Fibroblast of gingiva (primary cell): ENCODE results near the gene PRAMEF1.
"Not testable (repeated sequence)": the region's sequence is repeated elsewhere in the genome, so short reads cannot be mapped to it uniquely, and the experiment has no call there.

ENCODE experiments used
- DNase-seq: peaks from one replicate; pipeline ENCODE4 v3.0.0-alpha.2; 2011; ENCODE audit warnings: low read depth

Gene PRAMEF1

GRCh38 chr1:12791097-12791496, at the start of gene PRAMEF1:
TSS of gene PRAMEF1 (plus strand) at chr1:12791397. CDS start at chr1:12793228, 1,831 bp downstream.
- not testable (repeated sequence) for DNase-seq

- no peak for DNase-seq
These were observed 49.3 kb upstream of the PRAMEF1 start for GRCh38 chr1:12741946-12742345.

- DNase-seq: no peak
These were observed 45.8 kb upstream of the PRAMEF1 start for GRCh38 chr1:12745126-12745991.

GRCh38 chr1:12745992-12746323, 45.2 kb upstream of the PRAMEF1 start, which contains the start of gene CFAP107:
TSS of gene CFAP107 (plus strand) at chr1:12746200. CDS start at chr1:12746431, 231 bp downstream.
- no peak for DNase-seq

GRCh38 chr1:12748778-12749355, 42.3 kb upstream of the PRAMEF1 start:
- no peak for DNase-seq

- DNase-seq: no peak
These were observed 36.5 kb upstream of the PRAMEF1 start for GRCh38 chr1:12754738-12755137.

- DNase-seq: no peak
These were observed 34.9 kb upstream of the PRAMEF1 start for GRCh38 chr1:12756273-12756672.

GRCh38 chr1:12756768-12757413, 34.3 kb upstream of the PRAMEF1 start:
- no peak for DNase-seq

GRCh38 chr1:12757836-12758235, 33.4 kb upstream of the PRAMEF1 start:
- no peak for DNase-seq

GRCh38 chr1:12760256-12760795, 30.9 kb upstream of the PRAMEF1 start:
- DNase-seq: no peak

- DNase-seq: no peak
These were observed 29.4 kb upstream of the PRAMEF1 start for GRCh38 chr1:12761781-12762180.

GRCh38 chr1:12762766-12763165, 28.4 kb upstream of the PRAMEF1 start:
- no peak for DNase-seq

GRCh38 chr1:12763479-12763878, 27.7 kb upstream of the PRAMEF1 start:
- no peak for DNase-seq

GRCh38 chr1:12764016-12764415, 27.2 kb upstream of the PRAMEF1 start:
- no peak for DNase-seq

GRCh38 chr1:12769031-12769430, 22.2 kb upstream of the PRAMEF1 start:
- DNase-seq: no peak

GRCh38 chr1:12769976-12770505, 21.2 kb upstream of the PRAMEF1 start:
- DNase-seq: no peak

GRCh38 chr1:12770620-12771019, 20.6 kb upstream of the PRAMEF1 start:
- DNase-seq: no peak

- DNase-seq: no peak
These were observed 20.0 kb upstream of the PRAMEF1 start for GRCh38 chr1:12771186-12771585.

GRCh38 chr1:12772520-12772919, 18.7 kb upstream of the PRAMEF1 start:
- DNase-seq: no peak

- no peak for DNase-seq
These were observed 17.8 kb upstream of the PRAMEF1 start, which contains the start of gene PRAMEF12 for GRCh38 chr1:12773438-12773837. TSS of gene PRAMEF12 (plus strand) at chr1:12773738. CDS start at chr1:12774868, 1,130 bp downstream.

- DNase-seq: no peak
These were observed 16.3 kb upstream of the PRAMEF1 start for GRCh38 chr1:12774801-12775345.

- no peak for DNase-seq
These were observed 15.8 kb upstream of the PRAMEF1 start for GRCh38 chr1:12775443-12775842.
